ENCODE measurements around the gene ROBO4.

ROBO4 gene

GRCh38 chr11:124917115-124917637 lies 19.5 kb upstream of the ROBO4 start:
- no peak for DNase-seq

- no peak for DNase-seq
These were observed 18.7 kb upstream of the ROBO4 start for GRCh38 chr11:124916370-124916710.

- DNase-seq: no peak
These were observed 18.1 kb upstream of the ROBO4 start for GRCh38 chr11:124915541-124916369.

GRCh38 chr11:124902616-124903015 lies 5.0 kb upstream of the ROBO4 start:
- DNase-seq: no peak

GRCh38 chr11:124900464-124900863 lies 2.8 kb upstream of the ROBO4 start:
- DNase-seq: no peak

GRCh38 chr11:124899383-124900145 lies 1.9 kb upstream of the ROBO4 start:
- DNase-seq: no peak

- no peak for DNase-seq
These were observed 1.0 kb upstream of the ROBO4 start for GRCh38 chr11:124898711-124899110.

- no peak for DNase-seq
These were observed 607 bp upstream of the ROBO4 start for GRCh38 chr11:124898263-124898680.

- no peak for DNase-seq
These were observed 759 bp downstream of the ROBO4 start for GRCh38 chr11:124896821-124897391.

GRCh38 chr11:124896071-124896750 lies 1.5 kb downstream of the ROBO4 start:
- DNase-seq: no peak

- no peak for DNase-seq
These were observed 2.1 kb downstream of the ROBO4 start for GRCh38 chr11:124895471-124895971.

- DNase-seq: no peak
These were observed 2.8 kb downstream of the ROBO4 start for GRCh38 chr11:124894606-124895430.

- no peak for DNase-seq
These were observed 3.8 kb downstream of the ROBO4 start for GRCh38 chr11:124893781-124894401.

- no peak for DNase-seq
These were observed 4.8 kb downstream of the ROBO4 start for GRCh38 chr11:124892750-124893454.

- DNase-seq: no peak
These were observed 5.5 kb downstream of the ROBO4 start for GRCh38 chr11:124892146-124892545.

- no peak for DNase-seq
These were observed 6.2 kb downstream of the ROBO4 start for GRCh38 chr11:124891373-124891861.

GRCh38 chr11:124890683-124891372 lies 6.8 kb downstream of the ROBO4 start:
- no peak for DNase-seq

- DNase-seq: no peak
These were observed 7.5 kb downstream of the ROBO4 start for GRCh38 chr11:124890151-124890550.

GRCh38 chr11:124889191-124890091 lies 8.2 kb downstream of the ROBO4 start:
- no peak for DNase-seq

All from activated CD4-positive, CD25-positive, alpha-beta regulatory T cell (primary cell).